MCF 10A (cell line): Measurements from ENCODE around the gene MACF1. TPM values are rescaled to one million over a fixed set of nuclear protein-coding genes. Genes with fewer than 3 reads are reported as not detected.
A peak's percentile ranks its signal among the peaks of the same experiment; 100 is the strongest.

Source experiments
- BruUV-seq: library from RNA; stranded (reverse); fragments of 400-500 nt; replicated peaks from 2 replicates; lab custom pipeline; 2021; lab: Mats Ljungman, UMichigan
- CTCF ChIA-PET: fragments of 300-600 bp; sonication (Branson Sonifier 250); formaldehyde crosslinking; extraction: SDS; loops from one replicate; lab custom pipeline; 2021; ENCODE audit warnings: antibody characterized with exemption, inconsistent platforms; lab: Yijun Ruan, JAX
- POLR2A ChIA-PET: fragments of 300-600, 350-650 bp; sonication (Branson Sonifier 250); formaldehyde crosslinking; extraction: SDS; loops from one replicate; lab custom pipeline; 2020; ENCODE audit warnings: antibody characterized with exemption, inconsistent platforms; lab: Yijun Ruan, JAX
- DNase-seq: peaks from one replicate; pipeline ENCODE4 v3.0.0-alpha.2; 2018; ENCODE audit not compliant: unreplicated experiment
- H3K27ac Mint-ChIP-seq: one replicate; pipeline ENCODE4 v1.8.0; 2022; ENCODE audit warnings: mild to moderate bottlenecking, low read depth, mixed read lengths; ENCODE audit not compliant: unreplicated experiment
- H3K27me3 Mint-ChIP-seq: one replicate; pipeline ENCODE4 v1.8.0; 2022; ENCODE audit warnings: mixed read lengths; ENCODE audit not compliant: insufficient read depth, unreplicated experiment
- H3K36me3 Mint-ChIP-seq: one replicate; pipeline ENCODE4 v1.8.0; 2022; ENCODE audit warnings: mild to moderate bottlenecking, moderate library complexity, mixed read lengths; ENCODE audit not compliant: insufficient read depth, unreplicated experiment
- H3K4me1 Mint-ChIP-seq: one replicate; pipeline ENCODE4 v1.8.0; 2022; ENCODE audit warnings: mixed read lengths; ENCODE audit not compliant: insufficient read depth, unreplicated experiment
- H3K4me3 Mint-ChIP-seq: one replicate; pipeline ENCODE4 v1.8.0; 2022; ENCODE audit warnings: mild to moderate bottlenecking, moderate library complexity, mixed read lengths; ENCODE audit not compliant: unreplicated experiment
- H3K9me3 Mint-ChIP-seq: one replicate; pipeline ENCODE4 v1.8.0; 2022; ENCODE audit warnings: mixed read lengths; ENCODE audit not compliant: unreplicated experiment
- intact Hi-C: fragments of 100-400 bp; cut with micrococcal nuclease; formaldehyde crosslinking; loops from 2 replicates; pipeline ENCODE4 v1.14.1; 2022
- total RNA-seq: library from RNA; stranded (reverse); gene quantifications from 2 replicates; pipeline ENCODE4 v1.2.3, GENCODE V29; 2022
- TF ChIP-seq, protein P1 (sequence below): fragments of 200-600 bp; IDR thresholded peaks from one replicate; pipeline ENCODE4 v1.8.0; 2022; ENCODE audit warnings: antibody characterized with exemption, mild to moderate bottlenecking; ENCODE audit not compliant: unreplicated experiment

The MACF1 gene
- total RNA-seq, 1 experiment from 2014 or later: 188 TPM

DNA sequence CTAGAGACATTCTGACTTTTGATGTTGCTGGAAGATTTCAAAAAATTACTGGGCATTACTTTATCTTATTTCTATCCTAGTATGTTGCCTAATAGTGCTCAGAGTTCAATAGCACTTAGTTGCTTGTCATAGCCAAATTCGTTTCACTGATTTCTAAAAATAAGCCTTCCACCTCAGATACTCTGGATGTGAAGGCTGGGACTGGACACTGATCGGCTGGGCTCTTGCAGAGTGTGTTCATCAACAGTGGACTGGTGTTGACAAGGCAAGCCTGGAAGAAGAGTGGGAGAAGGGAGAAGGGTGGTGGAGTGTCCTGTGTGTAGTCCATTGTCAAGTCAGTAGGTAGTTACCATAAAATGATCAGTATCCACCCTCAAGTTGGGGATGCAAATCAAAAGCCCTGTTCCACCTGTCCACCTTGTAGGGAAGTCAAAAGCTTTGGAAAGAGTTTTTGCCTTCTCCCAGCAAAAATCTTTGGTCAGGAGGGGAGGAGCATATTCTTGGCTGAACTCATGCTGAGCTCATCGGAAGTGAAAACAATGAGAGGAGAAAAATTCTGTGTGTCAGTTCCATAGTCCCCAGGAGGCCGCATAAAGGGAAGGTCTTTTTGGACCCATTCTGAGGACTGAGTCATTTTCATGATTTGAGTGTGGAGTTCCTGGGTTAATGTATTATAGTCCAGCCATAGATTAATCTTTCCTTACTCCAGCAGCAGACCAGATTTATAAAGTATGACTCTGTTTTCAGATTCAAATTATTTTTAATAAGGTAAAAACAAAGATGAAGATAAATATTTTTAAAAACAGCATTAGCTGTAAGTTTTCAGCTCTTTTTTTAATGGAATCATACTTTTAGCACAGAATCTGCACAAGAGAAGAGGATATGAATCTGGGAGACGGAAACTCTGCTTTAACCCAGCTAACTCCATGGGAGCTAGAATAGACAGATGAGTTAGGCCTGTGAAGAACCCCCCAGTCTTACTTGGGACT is 187.5 kb downstream of the MACF1 start:
- intact Hi-C loops: no loop called here
- no TSS peak for BruUV-seq
- ChIA-PET CTCF (interaction anchor here (0.5 to 2.0 kb wide), 6 partner anchors 13 to 153 kb away, joined by 3 to 11 read pairs (median 3); no protein-coding TSS in a partner anchor), POLR2A (interaction anchor here (0.6 to 6.6 kb wide), 6 partner anchors 9 to 256 kb away, joined by 3 to 98 read pairs (median 5); no protein-coding TSS in a partner anchor)
- H3K9me3 Mint-ChIP-seq: no peaks in the 10 kb centered on the region
- peaks cover 58% of the 10 kb centered on the region for H3K4me1 Mint-ChIP-seq
- H3K36me3 Mint-ChIP-seq: peaks cover 28% of the 10 kb centered on the region
- H3K4me3 Mint-ChIP-seq: peak overlapping the region; percentile 36
- H3K27me3 Mint-ChIP-seq: no peaks in the 10 kb centered on the region
- H3K27ac Mint-ChIP-seq: peak overlapping the region; percentile 90
- TF ChIP-seq, protein P1, sequence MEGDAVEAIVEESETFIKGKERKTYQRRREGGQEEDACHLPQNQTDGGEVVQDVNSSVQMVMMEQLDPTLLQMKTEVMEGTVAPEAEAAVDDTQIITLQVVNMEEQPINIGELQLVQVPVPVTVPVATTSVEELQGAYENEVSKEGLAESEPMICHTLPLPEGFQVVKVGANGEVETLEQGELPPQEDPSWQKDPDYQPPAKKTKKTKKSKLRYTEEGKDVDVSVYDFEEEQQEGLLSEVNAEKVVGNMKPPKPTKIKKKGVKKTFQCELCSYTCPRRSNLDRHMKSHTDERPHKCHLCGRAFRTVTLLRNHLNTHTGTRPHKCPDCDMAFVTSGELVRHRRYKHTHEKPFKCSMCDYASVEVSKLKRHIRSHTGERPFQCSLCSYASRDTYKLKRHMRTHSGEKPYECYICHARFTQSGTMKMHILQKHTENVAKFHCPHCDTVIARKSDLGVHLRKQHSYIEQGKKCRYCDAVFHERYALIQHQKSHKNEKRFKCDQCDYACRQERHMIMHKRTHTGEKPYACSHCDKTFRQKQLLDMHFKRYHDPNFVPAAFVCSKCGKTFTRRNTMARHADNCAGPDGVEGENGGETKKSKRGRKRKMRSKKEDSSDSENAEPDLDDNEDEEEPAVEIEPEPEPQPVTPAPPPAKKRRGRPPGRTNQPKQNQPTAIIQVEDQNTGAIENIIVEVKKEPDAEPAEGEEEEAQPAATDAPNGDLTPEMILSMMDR: no peak
- peak; percentile 82 for DNase-seq

DNA sequence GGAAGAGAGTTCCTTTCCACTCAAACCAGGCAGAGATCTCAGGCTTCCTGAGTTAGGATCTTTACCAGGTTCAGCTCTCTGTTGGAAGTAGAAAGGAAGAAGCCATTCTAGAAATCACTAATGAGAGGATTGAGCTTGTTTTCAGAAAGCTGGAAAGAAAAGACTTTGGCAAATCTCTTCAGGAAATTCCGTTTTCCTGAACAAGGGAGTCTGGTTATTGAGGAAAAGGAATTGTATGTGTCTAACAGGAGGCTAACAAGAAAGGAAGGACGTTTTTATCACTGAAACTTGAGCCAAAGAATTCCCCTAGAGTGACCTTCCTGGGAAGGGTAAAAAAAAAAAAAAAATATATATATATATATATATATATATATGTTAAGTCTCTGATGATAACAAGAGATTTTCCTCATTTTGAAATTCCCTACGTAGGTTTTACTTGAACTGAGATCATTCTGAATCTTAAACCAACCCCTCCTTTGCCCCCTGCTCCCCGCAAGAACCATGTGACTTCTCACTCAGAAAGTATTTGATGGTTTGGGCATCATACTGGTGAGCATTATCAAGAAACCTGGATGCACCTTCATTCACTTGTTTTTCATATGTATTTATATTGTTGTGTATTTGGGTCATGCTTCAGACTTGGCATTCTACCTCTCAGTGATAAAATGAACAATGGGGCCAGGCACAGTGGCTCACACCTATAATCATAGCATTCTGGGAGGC is 188.5 kb downstream of the MACF1 start:
- no peaks in the 10 kb centered on the region for H3K9me3 Mint-ChIP-seq
- ChIA-PET CTCF (interaction anchor here (0.6 to 2.0 kb wide), 2 partner anchors 18 to 20 kb away, joined by 3 to 11 read pairs; no protein-coding TSS in a partner anchor), POLR2A (interaction anchor here (0.7 to 6.6 kb wide), 3 partner anchors 8 to 214 kb away, joined by 3 to 98 read pairs (median 5); no protein-coding TSS in a partner anchor)
- H3K27me3 Mint-ChIP-seq: no peaks in the 10 kb centered on the region
- TF ChIP-seq, protein P1: no peak
- intact Hi-C loops: no loop called here
- H3K4me3 Mint-ChIP-seq: no peak overlapping the region
- peaks cover 18% of the 10 kb centered on the region for H3K36me3 Mint-ChIP-seq
- DNase-seq: no peak
- BruUV-seq: no TSS peak
- peak overlapping the region; percentile 90 for H3K27ac Mint-ChIP-seq
- peaks cover 50% of the 10 kb centered on the region for H3K4me1 Mint-ChIP-seq

DNA sequence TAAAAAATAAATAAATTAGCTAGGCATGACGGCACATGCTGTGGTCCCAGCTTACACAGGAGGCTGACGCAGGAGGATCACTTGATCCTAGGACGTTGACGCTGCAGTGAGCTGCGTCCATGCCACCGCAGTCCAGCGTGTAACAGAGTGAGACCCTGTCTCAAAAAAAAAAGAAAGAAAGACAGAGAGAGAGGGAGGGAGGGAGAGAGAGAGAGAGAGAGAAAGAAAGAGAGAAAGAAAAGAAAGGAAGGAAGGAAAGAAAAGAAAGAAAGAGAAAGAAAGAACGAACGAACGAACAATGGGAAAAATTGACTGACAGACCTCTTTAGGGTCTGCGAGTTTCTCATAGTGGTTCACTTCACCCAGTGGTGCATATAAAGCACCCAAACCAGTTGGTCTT is 189.2 kb downstream of the MACF1 start:
- no TSS peak for BruUV-seq
- intact Hi-C loops: loop anchor here (2.0 kb wide), 1 partner anchor 17 kb away; no protein-coding TSS in a partner anchor
- Mint-ChIP-seq H3K9me3 (no peaks in the 10 kb centered on the region), H3K36me3 (peaks cover 11% of the 10 kb centered on the region), H3K4me1 (peaks cover 54% of the 10 kb centered on the region), H3K27me3 (no peaks in the 10 kb centered on the region), H3K27ac (peak overlapping the region; percentile 73), H3K4me3 (no peak overlapping the region)
- ChIA-PET POLR2A (interaction anchor here (1.2 to 6.6 kb wide), 2 partner anchors 14 to 15 kb away, joined by 5 to 98 read pairs; no protein-coding TSS in a partner anchor), CTCF (interaction anchor here (0.6 to 3.2 kb wide), 4 partner anchors 8 to 21 kb away, joined by 3 to 12 read pairs (median 4); no protein-coding TSS in a partner anchor)
- no peak for DNase-seq
- TF ChIP-seq, protein P1: no peak
